HG02973 (cell line): Measurements from ENCODE around the gene RGS1.

Experiments
- ATAC-seq: cut with Tn5 transposase; IDR thresholded peaks from one replicate; pipeline ENCODE4 v1.9.1; 2021; ENCODE audit warnings: moderate library complexity; ENCODE audit not compliant: unreplicated experiment

Gene RGS1

DNA sequence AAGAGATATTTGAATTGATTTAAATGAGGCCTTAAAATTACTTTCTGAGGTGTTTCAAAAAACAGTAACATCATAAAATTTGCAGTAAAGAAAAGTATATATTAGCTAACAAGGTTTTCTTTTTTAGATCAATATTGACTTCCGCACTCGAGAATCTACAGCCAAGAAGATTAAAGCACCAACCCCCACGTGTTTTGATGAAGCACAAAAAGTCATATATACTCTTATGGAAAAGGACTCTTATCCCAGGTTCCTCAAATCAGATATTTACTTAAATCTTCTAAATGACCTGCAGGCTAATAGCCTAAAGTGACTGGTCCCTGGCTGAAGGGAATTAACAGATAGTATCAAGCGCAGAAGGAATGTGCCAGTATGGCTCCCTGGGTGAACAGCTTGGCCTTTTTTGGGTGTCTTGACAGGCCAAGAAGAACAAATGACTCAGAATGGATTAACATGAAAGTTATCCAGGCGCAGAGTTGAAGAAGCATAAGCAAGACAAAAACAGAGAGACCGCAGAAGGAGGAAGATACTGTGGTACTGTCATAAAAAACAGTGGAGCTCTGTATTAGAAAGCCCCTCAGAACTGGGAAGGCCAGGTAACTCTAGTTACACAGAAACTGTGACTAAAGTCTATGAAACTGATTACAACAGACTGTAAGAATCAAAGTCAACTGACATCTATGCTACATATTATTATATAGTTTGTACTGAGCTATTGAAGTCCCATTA is 3.6 kb downstream of the RGS1 start:
- ATAC-seq, result peak; percentile 34

GRCh38 chr1:192580351-192580962 is 4.9 kb downstream of the RGS1 start:
- no peak for ATAC-seq

- ATAC-seq, result no peak
Measured at GRCh38 chr1:192581131-192581927, 5.8 kb downstream of the RGS1 start.

GRCh38 chr1:192584866-192585265 is 9.3 kb downstream of the RGS1 start:
- ATAC-seq, result no peak

GRCh38 chr1:192587386-192588266 is 12.1 kb downstream of the RGS1 start:
- no peak for ATAC-seq

GRCh38 chr1:192588546-192588945 is 13.0 kb downstream of the RGS1 start:
- no peak for ATAC-seq

- ATAC-seq, result no peak
Measured at GRCh38 chr1:192589813-192590212, 14.2 kb downstream of the RGS1 start.

GRCh38 chr1:192592517-192592916 is 16.9 kb downstream of the RGS1 start:
- no peak for ATAC-seq

- ATAC-seq, result no peak
Measured at GRCh38 chr1:192592981-192593708, 17.6 kb downstream of the RGS1 start.

DNA sequence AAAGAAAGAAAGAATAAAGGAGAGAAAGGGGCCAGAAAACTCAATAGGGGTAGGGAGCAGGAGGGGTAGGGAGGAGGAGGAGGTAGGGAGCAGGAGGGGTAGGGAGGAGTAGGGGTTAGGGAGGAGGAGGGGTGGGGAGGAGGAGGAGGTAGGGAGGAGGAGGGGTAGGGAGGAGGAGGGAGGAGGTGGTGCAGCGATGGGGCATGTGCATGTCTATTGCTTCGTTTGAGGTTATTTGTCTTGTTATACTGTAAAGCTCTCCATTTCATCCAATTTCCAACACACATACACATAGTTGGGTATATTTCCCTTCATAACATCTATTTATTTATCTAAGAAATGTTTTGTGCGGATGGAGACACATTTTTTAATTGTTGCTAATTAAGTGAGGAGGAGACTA is 19.7 kb downstream of the RGS1 start:
- no peak for ATAC-seq

DNA sequence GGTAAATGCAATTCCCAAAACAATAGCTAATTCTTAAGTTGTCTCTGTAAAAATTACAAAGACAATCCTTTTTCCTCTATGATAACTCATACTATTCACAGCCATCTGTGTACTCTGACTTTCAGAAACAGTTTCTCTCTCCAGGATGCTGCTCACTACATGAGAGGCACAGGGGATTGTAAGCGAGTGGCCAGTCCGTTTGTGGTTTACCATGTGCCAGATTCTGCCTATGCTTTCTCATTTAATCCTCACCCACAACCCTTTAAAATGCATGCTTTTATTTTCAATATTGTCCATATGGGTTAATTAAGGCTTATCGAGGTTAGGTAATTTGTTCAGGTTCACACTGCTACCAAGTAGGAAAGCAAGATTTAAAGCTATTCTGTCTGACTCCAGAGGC is 23.0 kb downstream of the RGS1 start:
- no peak for ATAC-seq

GRCh38 chr1:192600275-192600674 is 24.7 kb downstream of the RGS1 start:
- ATAC-seq, result no peak

DNA sequence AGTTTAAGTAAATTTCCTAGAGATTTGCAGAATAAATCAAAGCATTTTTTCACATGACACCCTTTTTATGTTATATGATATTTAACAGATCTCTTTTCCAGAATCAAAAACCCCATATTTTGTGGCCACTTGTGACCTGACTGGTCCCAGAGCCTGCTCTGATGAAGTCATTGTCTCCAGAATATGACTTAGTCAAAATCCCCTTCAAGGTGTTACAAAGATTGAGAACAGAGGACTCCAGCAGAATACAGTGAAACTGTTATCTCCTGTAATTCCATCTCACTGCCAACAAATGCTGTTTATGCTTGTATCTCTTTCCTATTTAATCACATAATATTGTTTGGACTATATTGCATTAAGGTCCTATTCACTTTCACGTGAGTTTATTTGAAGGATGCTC is 25.6 kb downstream of the RGS1 start:
- peak; percentile 57 for ATAC-seq

DNA sequence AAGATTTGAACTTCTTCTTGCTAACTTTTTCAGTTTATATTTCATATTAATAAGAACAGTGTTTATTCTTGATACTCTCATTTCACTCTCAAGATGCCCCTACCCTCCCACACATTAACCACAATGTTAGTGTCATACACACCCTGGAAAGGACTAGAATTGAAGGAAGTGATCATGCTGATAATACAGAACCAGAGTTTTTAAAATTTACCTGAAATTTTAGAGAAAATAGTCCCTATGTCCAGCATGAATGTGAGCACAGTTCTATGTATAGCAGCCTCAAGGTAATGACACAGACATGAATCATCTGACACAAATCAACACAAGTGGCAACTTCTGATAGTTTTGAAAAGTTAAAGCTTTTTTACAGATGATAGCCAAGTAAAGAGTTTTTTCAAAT is 26.0 kb downstream of the RGS1 start:
- no peak for ATAC-seq

- no peak for ATAC-seq
Measured at GRCh38 chr1:192602757-192603156, 27.2 kb downstream of the RGS1 start.

- no peak for ATAC-seq
Measured at GRCh38 chr1:192603218-192603787, 27.7 kb downstream of the RGS1 start.

DNA sequence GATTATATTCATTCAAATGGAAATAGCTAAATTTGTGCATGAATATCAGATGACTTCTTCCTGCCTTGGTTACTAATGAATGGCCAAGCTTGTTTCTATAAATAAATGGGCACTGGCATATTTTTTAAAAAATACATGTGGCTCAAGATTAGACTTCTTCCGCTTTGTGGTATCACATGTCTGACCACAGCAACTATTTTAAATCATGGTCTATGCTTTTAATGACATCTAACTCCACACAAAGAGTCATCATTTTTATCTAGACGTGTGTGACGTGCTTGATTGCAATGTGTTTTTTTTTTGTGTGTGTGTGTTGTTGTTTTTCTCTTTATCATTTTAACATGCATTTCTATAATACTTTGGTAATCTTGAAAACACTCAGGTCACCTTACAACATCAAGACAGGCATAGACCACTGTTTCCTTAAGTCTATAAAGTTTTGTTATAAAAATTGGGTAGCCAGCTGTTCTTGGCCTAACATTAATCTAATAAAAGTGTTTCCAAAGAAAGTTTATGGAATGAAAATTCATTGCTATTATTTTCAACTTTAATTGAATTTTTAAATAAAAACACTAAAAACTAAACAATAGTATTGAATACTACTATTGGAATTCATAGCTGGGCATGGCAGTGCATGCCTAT is 29.5 kb downstream of the RGS1 start:
- peak; percentile 22 for ATAC-seq

DNA sequence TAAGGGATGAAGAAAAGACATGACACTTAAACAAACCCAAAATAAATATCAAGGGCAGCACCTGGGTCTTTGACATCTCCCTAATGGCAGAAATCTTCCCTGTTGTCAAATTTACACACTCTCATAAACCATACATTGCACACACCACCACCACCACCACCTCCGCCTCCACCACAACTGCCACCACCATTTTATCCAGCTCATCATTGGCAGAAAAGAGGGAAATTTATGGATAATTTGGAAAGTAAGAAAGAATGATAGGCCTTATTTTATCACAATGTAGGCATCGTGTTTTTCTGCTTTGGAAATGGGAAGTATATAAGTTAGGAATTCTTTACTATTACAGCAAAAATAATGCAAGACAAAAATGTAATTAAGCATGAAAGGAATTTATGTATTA is 33.1 kb downstream of the RGS1 start:
- no peak for ATAC-seq
